ENCODE measurements around the gene RRP9. TPM values are rescaled to one million over a fixed set of nuclear protein-coding genes. Genes with fewer than 3 reads are reported as not detected.

Gene RRP9, protein sequence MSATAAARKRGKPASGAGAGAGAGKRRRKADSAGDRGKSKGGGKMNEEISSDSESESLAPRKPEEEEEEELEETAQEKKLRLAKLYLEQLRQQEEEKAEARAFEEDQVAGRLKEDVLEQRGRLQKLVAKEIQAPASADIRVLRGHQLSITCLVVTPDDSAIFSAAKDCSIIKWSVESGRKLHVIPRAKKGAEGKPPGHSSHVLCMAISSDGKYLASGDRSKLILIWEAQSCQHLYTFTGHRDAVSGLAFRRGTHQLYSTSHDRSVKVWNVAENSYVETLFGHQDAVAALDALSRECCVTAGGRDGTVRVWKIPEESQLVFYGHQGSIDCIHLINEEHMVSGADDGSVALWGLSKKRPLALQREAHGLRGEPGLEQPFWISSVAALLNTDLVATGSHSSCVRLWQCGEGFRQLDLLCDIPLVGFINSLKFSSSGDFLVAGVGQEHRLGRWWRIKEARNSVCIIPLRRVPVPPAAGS
- total RNA-seq (2021; ENCODE audit: unreplicated experiment) (71.3 TPM), Bru-seq, nascent RNA (percentile 81 among the genes with signal in this experiment), BruChase-seq, experiment 1, labeled RNA remaining after a 6-hour chase (percentile 87 among the genes with signal in this experiment), BruChase-seq, experiment 2, labeled RNA remaining after a 2-hour chase (percentile 83 among the genes with signal in this experiment)
- 54.7 and 62.5 TPM in 2 replicates for polyA plus RNA-seq (2012)
- long read RNA-seq, transcript RRP9-201 (15 exons, 1,578 nt) = major isoform, 136 of 199 reads
- long read RNA-seq, partial matches to known transcripts = 29 of 199 reads
- long read RNA-seq, other reads (novel, unspliced or antisense) = 34 of 199 reads

DNA sequence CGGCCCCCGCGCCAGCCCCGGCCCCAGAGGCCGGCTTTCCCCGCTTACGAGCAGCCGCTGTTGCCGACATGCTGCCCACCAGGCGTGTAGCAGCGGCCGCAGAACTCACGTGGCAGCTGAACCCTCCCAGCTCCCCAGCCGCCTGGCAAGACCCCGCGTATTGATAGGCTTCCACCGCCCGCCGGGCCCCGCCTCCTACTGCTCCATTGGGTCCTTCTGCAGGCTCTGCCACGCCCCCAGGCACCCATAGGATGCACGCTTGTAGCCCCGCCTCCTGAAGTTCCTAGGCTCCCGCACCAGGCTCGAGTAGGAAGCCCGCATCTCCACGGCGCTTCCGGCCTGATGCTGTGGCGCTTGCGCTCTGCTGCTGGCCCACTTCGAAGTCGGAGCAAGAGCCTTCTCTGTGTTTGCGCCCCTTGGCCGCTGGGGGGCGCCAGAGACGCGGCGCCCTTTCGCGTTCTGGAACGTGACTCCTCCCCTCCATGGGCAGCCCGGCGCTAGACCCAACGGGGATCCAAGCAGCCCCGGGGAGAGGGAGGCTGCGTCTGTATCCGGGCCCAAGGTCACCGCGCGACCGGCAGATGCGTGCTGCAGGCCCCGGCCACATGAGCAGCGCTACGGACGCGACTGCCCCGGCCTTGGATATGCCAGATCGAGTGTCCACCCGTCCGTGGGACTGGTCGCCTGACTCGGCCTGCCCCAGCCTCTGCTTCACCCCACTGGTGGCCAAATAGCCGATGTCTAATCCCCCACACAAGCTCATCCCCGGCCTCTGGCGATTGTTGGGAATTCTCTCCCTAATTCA lies at the start of gene RRP9, which contains the start of gene PARP3:
TSS of gene RRP9 (minus strand) at position 107 of the 805 bp plus-strand sequence. CDS start at position 70, 37 bp downstream.
TSS of gene PARP3 (plus strand) at position 566 of the 805 bp plus-strand sequence. CDS start 993 bp downstream, outside the sequence.
- H3K36me3 ChIP-seq (ENCODE audit: control insufficient read depth in 1 of 2, insufficient read depth in 2 of 2, low read length in 2 of 2) = peaks cover 5 to 23% of the 10 kb centered on the region in 2 experiments
- BruUV-seq (replicated peaks) = no TSS peak
- DNase-seq (ENCODE audit: low read depth, low spot score) (peak; percentile 99), ATAC-seq (peak; percentile 89)
- peak within 1 kb of the TSS; percentile 82 to 89 for H3K4me3 ChIP-seq (replicated peaks in 1 of 2; ENCODE audit: low read depth in 1 of 2, low read length in 2 of 2)
- ChIA-PET POLR2A (interaction anchor here (0.6 to 2.3 kb wide), 16 partner anchors 9 to 213 kb away, joined by 3 to 31 read pairs (median 4); partner anchors contain the start of genes ABHD14A, ABHD14B, ACY1 and POC1A), RAD21 (ENCODE audit: low non-redundant PET in 1 of 2, low total read pairs in 2 of 2, uncharacterized antibody in 2 of 2, unreplicated experiment in 2 of 2) (interaction anchor here (0.6 to 1.9 kb wide), 6 partner anchors 32 to 112 kb away, joined by 3 to 7 read pairs (median 5); partner anchors contain the start of genes ABHD14B (in 2 of the 2) and RPL29 (in 1 of the 2)), CTCF (interaction anchor here (0.6 to 2.4 kb wide), 28 partner anchors 8 to 440 kb away, joined by 3 to 46 read pairs (median 4); partner anchors contain the start of genes ABHD14A, ABHD14B, ACY1 and IQCF1)
- H3K79me2 ChIP-seq (ENCODE audit: insufficient read depth, low read length) = peaks cover 45% of the 10 kb centered on the region
- H3K27me3 ChIP-seq (ENCODE audit: insufficient read depth, low read length) = no peaks in the 10 kb centered on the region
- H3K9me3 ChIP-seq (ENCODE audit: control insufficient read depth in 1 of 2, insufficient read depth in 1 of 2, low read depth in 1 of 2, low read length in 2 of 2) = no peaks in the 10 kb centered on the region
- intact Hi-C loops (cut with micrococcal nuclease) = loop anchor here (1.0 to 5.0 kb wide), 4 partner anchors 32 to 210 kb away; partner anchors contain the start of genes ABHD14B and POC1A
- 0 out of 2 replicates have a peak, but pooled peaks cover 4% of the 10 kb centered on the region for H4K20me1 ChIP-seq (ENCODE audit: insufficient read depth)
- H3K9ac ChIP-seq (ENCODE audit: low read length) = peak within 1 kb of the TSS; percentile 96
- no peaks in the 10 kb centered on the region for H3K9me2 ChIP-seq (ENCODE audit: insufficient read depth)
- no peak within 1 kb of the TSS for H2AFZ ChIP-seq (ENCODE audit: low read depth, low read length, poor library complexity, severe bottlenecking)
- H3K4me2 ChIP-seq (ENCODE audit: low read length) = peak within 1 kb of the TSS; percentile 100
- H3K4me1 ChIP-seq (ENCODE audit: control insufficient read depth in 1 of 2, insufficient read depth in 2 of 2, low read length in 2 of 2) = peaks cover 23 to 29% of the 10 kb centered on the region in 2 experiments
- H3K27ac ChIP-seq (ENCODE audit: low read depth, low read length) = peak within 1 kb of the TSS; percentile 96
- TF ChIP-seq ZFX (IDR thresholded peaks at IDR 0.05) (peak; percentile 87; the same call in 1 of the 2 replicates), SRF (IDR thresholded peaks at IDR 0.05; ENCODE audit: low read depth) (no peak), CEBPB (IDR thresholded peaks at IDR 0.05; ENCODE audit: low read depth) (no peak), EZH2 (IDR thresholded peaks at IDR 0.05) (no peak), REST (IDR thresholded peaks at IDR 0.05; ENCODE audit: low read depth) (no peak), ZNF274 (IDR thresholded peaks at IDR 0.05; ENCODE audit: low read depth, low read length) (no peak), EGR1 (IDR thresholded peaks at IDR 0.05; ENCODE audit: low read depth) (no peak), YY1 (IDR thresholded peaks at IDR 0.05; ENCODE audit: extremely low read depth, insufficient replicate concordance, low read depth, low read length) (peak; percentile 63), JUND (IDR thresholded peaks at IDR 0.05) (no peak), CTCF (IDR thresholded peaks at IDR 0.05 in 2 of 3, conservative IDR thresholded peaks at IDR 0.05 in 1 of 3; ENCODE audit: borderline replicate concordance in 1 of 3, insufficient read depth in 1 of 3, low read depth in 2 of 3, low read length in 2 of 3) (peak in 2 of 3 experiments; percentile 95 to 99; a peak in 4 of 6 replicates), RAD21 (IDR thresholded peaks at IDR 0.05; ENCODE audit: low read depth) (no peak), CBX3 (IDR thresholded peaks at IDR 0.05; ENCODE audit: low read depth) (no peak), POLR2A (IDR thresholded peaks at IDR 0.05; ENCODE audit: borderline replicate concordance, extremely low read depth, insufficient read depth, insufficient read length) (no peak), ELF1 (IDR thresholded peaks at IDR 0.05; ENCODE audit: borderline replicate concordance, low read depth) (no peak), TCF7L2 (IDR thresholded peaks at IDR 0.05; ENCODE audit: borderline replicate concordance, extremely low read depth, insufficient read depth, insufficient read length) (peak; percentile 2)
- TF ChIP-seq, protein P1, sequence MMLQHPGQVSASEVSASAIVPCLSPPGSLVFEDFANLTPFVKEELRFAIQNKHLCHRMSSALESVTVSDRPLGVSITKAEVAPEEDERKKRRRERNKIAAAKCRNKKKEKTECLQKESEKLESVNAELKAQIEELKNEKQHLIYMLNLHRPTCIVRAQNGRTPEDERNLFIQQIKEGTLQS (IDR thresholded peaks at IDR 0.05) = no peak
